Panc1 (cell line): ENCODE results near the gene EXPH5. TPM values are rescaled to one million over a fixed set of nuclear protein-coding genes. Genes with fewer than 3 reads are reported as not detected.

Source experiments
- ATAC-seq: fragments of 200-7000 bp; cut with Tn5 transposase; 2 replicates; pipeline ENCODE4 v1.9.1; 2020; ENCODE audit warnings: mild to moderate bottlenecking, moderate library complexity
- BruUV-seq: library from RNA; stranded (reverse); fragments of 400-500 nt; replicated peaks from 2 replicates; lab custom pipeline; 2021; lab: Mats Ljungman, UMichigan
- CTCF ChIA-PET: fragments of 300-600 bp; sonication (Branson Sonifier 250); formaldehyde crosslinking; loops from one replicate; lab custom pipeline; 2022; ENCODE audit warnings: antibody characterized with exemption; lab: Charles Lee
- POLR2A ChIA-PET: fragments of 300-600 bp; sonication (Branson Sonifier 250); formaldehyde crosslinking; loops from one replicate; lab custom pipeline; 2022; ENCODE audit warnings: antibody characterized with exemption; lab: Charles Lee
- DNase-seq: peaks from one replicate; pipeline ENCODE4 v3.0.0-alpha.2; 2010; ENCODE audit warnings: low read depth, low spot score
- H3K27ac ChIP-seq: 2 replicates; pipeline ENCODE4 v1.5.1; 2011; ENCODE audit warnings: mild to moderate bottlenecking, low read length, inconsistent platforms
- H3K27me3 ChIP-seq: fragments of 200-500 bp; sonication (Bioruptor generic); 2 replicates; pipeline ENCODE4 v1.6.0; 2014; ENCODE audit warnings: low read length, inconsistent platforms; ENCODE audit not compliant: control insufficient read depth, insufficient read depth
- H3K36me3 ChIP-seq: fragments of 200-500 bp; sonication (Bioruptor generic); 2 replicates; pipeline ENCODE4 v1.5.1; 2014; ENCODE audit warnings: inconsistent platforms, mild to moderate bottlenecking, low read length, moderate library complexity; ENCODE audit not compliant: control insufficient read depth, insufficient read depth
- H3K4me1 ChIP-seq: 2 replicates; pipeline ENCODE4 v1.5.1; 2011; ENCODE audit warnings: inconsistent platforms, mild to moderate bottlenecking, low read length, moderate library complexity; ENCODE audit not compliant: control insufficient read depth, insufficient read depth
- H3K4me3 ChIP-seq, 2 experiments: 2 replicates each; pipeline ENCODE4 v1.5.1; 2011 to 2012; ENCODE audit warnings: low read depth in 2 of 2, low read length in 2 of 2, mild to moderate bottlenecking in 2 of 2, inconsistent platforms in 1 of 2, moderate library complexity in 1 of 2
- H3K9me3 ChIP-seq: fragments of 200-500 bp; sonication (Bioruptor generic); 2 replicates; pipeline ENCODE4 v1.5.1; 2014; ENCODE audit warnings: low read depth, mild to moderate bottlenecking, inconsistent platforms, low read length, moderate library complexity; ENCODE audit not compliant: control insufficient read depth, insufficient read depth
- CTCF ChIP-seq: fragments of 450-650 bp; IDR thresholded peaks from 2 replicates; pipeline ENCODE4 v1.5.1; 2017; ENCODE audit warnings: mild to moderate bottlenecking
- POLR2AphosphoS5 ChIP-seq: IDR thresholded peaks from 2 replicates; pipeline ENCODE4 v1.6.1; 2012; ENCODE audit warnings: mild to moderate bottlenecking, low read depth, low read length, moderate library complexity
- REST ChIP-seq, 2 experiments: IDR thresholded peaks; 2 replicates each; pipeline ENCODE4 v1.6.1; 2011 to 2012; ENCODE audit warnings: low read depth in 2 of 2, control low read depth in 1 of 2, low read length in 1 of 2, mild to moderate bottlenecking in 1 of 2, moderate library complexity in 1 of 2; ENCODE audit not compliant: insufficient read depth in 1 of 2
- SIN3A ChIP-seq: IDR thresholded peaks from 2 replicates; pipeline ENCODE4 v1.6.1; 2012; ENCODE audit warnings: low read depth, mild to moderate bottlenecking, low read length, moderate library complexity, borderline replicate concordance; ENCODE audit not compliant: insufficient read depth
- TCF7L2 ChIP-seq: IDR thresholded peaks from 2 replicates; pipeline ENCODE4 v1.6.1; 2011; ENCODE audit warnings: mild to moderate bottlenecking, low read depth, low read length, inconsistent platforms
- in situ Hi-C: cut with HindIII; loops from 2 replicates; pipeline ENCODE4 v1.10.0; 2016; ENCODE audit warnings: low sequenced_read_pairs, low pct_unique_long_range_greater_than_20kb
- intact Hi-C: fragments of 100-400 bp; cut with micrococcal nuclease; formaldehyde crosslinking; loops from one replicate; pipeline ENCODE4 v1.10.0; 2022; ENCODE audit not compliant: unreplicated experiment
- total RNA-seq: library from RNA; stranded (reverse); gene quantifications from one replicate; pipeline ENCODE4 v1.2.1, GENCODE V29; 2021; ENCODE audit not compliant: unreplicated experiment

The EXPH5 gene
- total RNA-seq, 1 experiment from 2014 or later, result 0.85 TPM

GRCh38 chr11:108569896-108570295, 23.7 kb downstream of the EXPH5 start:
- peaks cover 3% of the 10 kb centered on the region; the same call in 1 of the 2 replicates for H3K9me3 ChIP-seq
- ChIA-PET POLR2A (no interaction called here), CTCF (no interaction called here)

GRCh38 chr11:108568195-108568858, 25.2 kb downstream of the EXPH5 start:
- BruUV-seq, result no TSS peak
- ChIA-PET CTCF (no interaction called here), POLR2A (no interaction called here)

More at GRCh38 chr11:108569896-108570295, 23.7 kb downstream of the EXPH5 start:
- no peak for DNase-seq
- H3K27me3 ChIP-seq, result no peaks in the 10 kb centered on the region
- no TSS peak for BruUV-seq
- no peaks in the 10 kb centered on the region for H3K4me1 ChIP-seq
- intact Hi-C loops, result no loop called here
- H3K36me3 ChIP-seq, result no peaks in the 10 kb centered on the region
- no peak overlapping the region for H3K4me3 ChIP-seq
- no peak for ATAC-seq
- no peak overlapping the region for H3K27ac ChIP-seq
- in situ Hi-C loops, result no loop called here
- TF ChIP-seq CTCF, result no peak
- no peak for TF ChIP-seq TCF7L2
- TF ChIP-seq SIN3A, result no peak
- TF ChIP-seq POLR2AphosphoS5, result no peak
- TF ChIP-seq REST (IDR thresholded peaks at IDR 0.05; ENCODE audit: insufficient read depth in 1 of 2, low read depth in 2 of 2, low read length in 1 of 2), result no peak

More at GRCh38 chr11:108568195-108568858, 25.2 kb downstream of the EXPH5 start:
- no peaks in the 10 kb centered on the region for H3K27me3 ChIP-seq
- H3K4me1 ChIP-seq, result no peaks in the 10 kb centered on the region
- no peak overlapping the region for H3K27ac ChIP-seq
- no peaks in the 10 kb centered on the region for H3K9me3 ChIP-seq
- DNase-seq (no peak), ATAC-seq (no peak)
- no peak for TF ChIP-seq SIN3A
- no peak for TF ChIP-seq REST (IDR thresholded peaks at IDR 0.05; ENCODE audit: insufficient read depth in 1 of 2, low read depth in 2 of 2, low read length in 1 of 2)
- TF ChIP-seq POLR2AphosphoS5, result no peak
- no peak for TF ChIP-seq TCF7L2
- no peak for TF ChIP-seq CTCF
- no peak overlapping the region for H3K4me3 ChIP-seq
- no peaks in the 10 kb centered on the region for H3K36me3 ChIP-seq
- intact Hi-C loops, result no loop called here
- in situ Hi-C loops, result no loop called here
